Measurements from ENCODE around the gene GBF1. TPM values are rescaled to one million over a fixed set of nuclear protein-coding genes. Genes with fewer than 3 reads are reported as not detected.
"Not testable (repeated sequence)": the region's sequence is repeated elsewhere in the genome, so short reads cannot be mapped to it uniquely, and the experiment has no call there.

Gene GBF1
- polyA plus RNA-seq, 5 donors, result 38.8 to 48.0 (median 44.6) TPM

GRCh38 chr10:102230264-102230860 lies 15.0 kb upstream of the GBF1 start:
- peak in 1 of 2 donors; percentile 52 for DNase-seq

- DNase-seq, result no peak
Measured at GRCh38 chr10:102230861-102231356, 14.4 kb upstream of the GBF1 start.

- DNase-seq, result no peak
Measured at GRCh38 chr10:102231357-102232318, 13.7 kb upstream of the GBF1 start.

- DNase-seq, result no peak
Measured at GRCh38 chr10:102233997-102234396, 11.3 kb upstream of the GBF1 start.

- no peak for DNase-seq
Measured at GRCh38 chr10:102234888-102235597, 10.3 kb upstream of the GBF1 start.

GRCh38 chr10:102235598-102235920 lies 9.8 kb upstream of the GBF1 start:
- DNase-seq, result no peak

GRCh38 chr10:102236006-102236405 lies 9.3 kb upstream of the GBF1 start:
- DNase-seq, result no peak

- DNase-seq, result no peak
Measured at GRCh38 chr10:102237711-102238252, 7.5 kb upstream of the GBF1 start.

- DNase-seq, result no peak
Measured at GRCh38 chr10:102240467-102241031, 4.8 kb upstream of the GBF1 start.

- DNase-seq, result no peak
Measured at GRCh38 chr10:102241032-102241443, 4.3 kb upstream of the GBF1 start.

- DNase-seq, result peak; percentile 96
Measured at GRCh38 chr10:102241444-102242117, 3.8 kb upstream of the GBF1 start, which contains the start of gene PITX3. PITX3 (minus strand) TSS chr10:102241512; CDS start chr10:102232080, 9,432 bp downstream.

GRCh38 chr10:102242118-102242485 lies 3.2 kb upstream of the GBF1 start:
- no peak for DNase-seq

GRCh38 chr10:102243309-102243708 lies 2.0 kb upstream of the GBF1 start:
- DNase-seq, result no peak

GRCh38 chr10:102245932-102246251 lies 560 bp downstream of the GBF1 start:
- no peak for DNase-seq

GRCh38 chr10:102246261-102246660 lies 929 bp downstream of the GBF1 start:
- DNase-seq, result no peak

- DNase-seq, result no peak
Measured at GRCh38 chr10:102247734-102248133, 2.4 kb downstream of the GBF1 start.

- not testable (repeated sequence) for DNase-seq
Measured at GRCh38 chr10:102252508-102252907, 7.2 kb downstream of the GBF1 start.

GRCh38 chr10:102254426-102254825 lies 9.1 kb downstream of the GBF1 start:
- DNase-seq, result no peak

GRCh38 chr10:102255404-102255803 lies 10.1 kb downstream of the GBF1 start:
- DNase-seq, result no peak

- no peak for DNase-seq
Measured at GRCh38 chr10:102261196-102261595, 15.9 kb downstream of the GBF1 start.

GRCh38 chr10:102261842-102262241 lies 16.5 kb downstream of the GBF1 start:
- no peak for DNase-seq
